Stimulated activated CD4-positive, alpha-beta T cell treated with anti-CD3 and anti-CD28 coated beads, TNF-alpha, amount 100 ng/mL, for 48 hours (primary cell): ENCODE measurements around the gene CHRDL2.
"Not testable (repeated sequence)": the region's sequence is repeated elsewhere in the genome, so short reads cannot be mapped to it uniquely, and the experiment has no call there.

Source experiments
- DNase-seq, 3 donors: peaks; one replicate each; pipeline ENCODE4 v3.0.0-alpha.2; 2020; ENCODE audit warnings: low read depth in 3 of 3

CHRDL2 gene, protein sequence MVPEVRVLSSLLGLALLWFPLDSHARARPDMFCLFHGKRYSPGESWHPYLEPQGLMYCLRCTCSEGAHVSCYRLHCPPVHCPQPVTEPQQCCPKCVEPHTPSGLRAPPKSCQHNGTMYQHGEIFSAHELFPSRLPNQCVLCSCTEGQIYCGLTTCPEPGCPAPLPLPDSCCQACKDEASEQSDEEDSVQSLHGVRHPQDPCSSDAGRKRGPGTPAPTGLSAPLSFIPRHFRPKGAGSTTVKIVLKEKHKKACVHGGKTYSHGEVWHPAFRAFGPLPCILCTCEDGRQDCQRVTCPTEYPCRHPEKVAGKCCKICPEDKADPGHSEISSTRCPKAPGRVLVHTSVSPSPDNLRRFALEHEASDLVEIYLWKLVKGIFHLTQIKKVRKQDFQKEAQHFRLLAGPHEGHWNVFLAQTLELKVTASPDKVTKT

GRCh38 chr11:74731301-74732094 lies at the start of gene CHRDL2:
CHRDL2 (minus strand) TSS chr11:74731426; CDS start chr11:74730888, 538 bp downstream.
- DNase-seq = no peak

DNA sequence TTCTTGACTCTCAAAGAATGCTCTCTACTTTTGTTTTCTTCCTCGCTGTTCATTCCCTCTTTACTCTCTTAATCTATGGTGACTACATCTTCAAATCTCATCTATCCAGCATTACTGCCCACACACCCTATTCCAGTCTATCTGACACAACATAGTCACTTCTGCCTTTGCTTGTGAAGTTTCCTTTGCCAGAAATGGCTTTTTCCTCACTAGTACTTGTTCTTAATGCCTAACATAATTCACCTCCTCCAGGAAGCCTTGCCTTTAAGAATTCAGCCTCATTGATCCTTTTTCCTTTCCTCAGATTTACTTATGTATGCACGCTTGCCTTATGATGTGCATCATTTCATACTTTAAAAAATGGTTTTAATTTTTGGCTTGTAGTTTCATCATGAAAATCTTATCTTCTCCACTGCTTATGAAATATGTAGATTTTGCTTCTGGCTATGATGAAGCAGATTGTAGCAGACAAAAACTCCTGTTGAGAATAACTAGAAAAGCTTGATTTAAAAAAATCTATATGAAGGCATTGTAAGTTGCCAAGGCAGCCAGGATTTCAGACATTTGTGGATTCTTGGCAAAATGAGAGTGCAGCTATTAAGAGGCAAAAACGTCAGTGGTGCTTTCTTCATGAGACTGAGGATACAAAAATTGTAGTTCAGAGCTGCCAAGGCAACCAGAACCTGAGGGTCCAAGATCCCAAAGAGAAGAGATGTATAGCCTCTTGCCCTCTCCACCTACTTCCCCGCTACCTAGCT lies 49.2 kb upstream of the CHRDL2 start:
- DNase-seq = no peak

DNA sequence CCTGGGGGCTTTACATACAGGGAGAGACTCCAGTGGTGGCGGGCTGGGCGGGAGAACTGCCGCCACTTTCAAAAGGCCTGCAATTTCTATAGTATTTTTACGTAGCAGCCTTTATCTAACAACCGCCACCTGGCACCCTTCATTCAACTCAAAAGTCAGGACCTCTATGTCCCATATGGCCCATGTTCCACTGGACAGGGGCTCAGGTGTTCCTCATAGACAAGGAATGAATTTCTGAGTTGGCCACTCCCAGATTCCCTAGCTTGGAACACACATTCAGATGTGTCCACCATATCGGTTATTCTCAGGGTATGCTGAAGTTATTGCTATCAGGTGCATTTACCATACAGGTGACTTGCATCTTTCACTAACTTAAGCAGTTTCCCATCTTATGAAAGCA lies 47.4 kb upstream of the CHRDL2 start:
- DNase-seq = no peak

DNA sequence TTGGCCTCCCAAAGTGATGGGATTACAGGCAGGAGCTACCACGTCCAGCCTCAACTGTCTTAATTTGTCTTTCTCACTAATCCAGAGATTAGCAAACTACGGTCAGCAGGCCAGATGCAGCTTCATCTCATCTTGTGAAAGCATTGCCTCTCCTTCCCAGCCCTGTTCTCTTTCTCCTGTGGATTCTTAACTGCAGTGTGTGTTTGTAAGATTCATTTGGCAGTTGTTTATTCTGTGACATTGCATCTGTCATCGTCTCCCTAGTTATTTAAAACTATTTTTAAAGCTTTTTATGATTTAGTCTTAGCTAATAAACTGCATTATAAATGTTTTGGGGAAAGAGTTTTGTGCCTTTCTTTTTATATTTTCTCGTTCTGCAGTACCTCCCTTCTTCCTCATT lies 46.7 kb upstream of the CHRDL2 start:
- no peak for DNase-seq

- DNase-seq = no peak
These were observed 45.8 kb upstream of the CHRDL2 start for GRCh38 chr11:74777038-74777437.

GRCh38 chr11:74776546-74776945 lies 45.3 kb upstream of the CHRDL2 start:
- DNase-seq = no peak

- DNase-seq = no peak
These were observed 44.5 kb upstream of the CHRDL2 start for GRCh38 chr11:74775762-74776161.

- DNase-seq = no peak
These were observed 42.2 kb upstream of the CHRDL2 start for GRCh38 chr11:74773476-74773875.

DNA sequence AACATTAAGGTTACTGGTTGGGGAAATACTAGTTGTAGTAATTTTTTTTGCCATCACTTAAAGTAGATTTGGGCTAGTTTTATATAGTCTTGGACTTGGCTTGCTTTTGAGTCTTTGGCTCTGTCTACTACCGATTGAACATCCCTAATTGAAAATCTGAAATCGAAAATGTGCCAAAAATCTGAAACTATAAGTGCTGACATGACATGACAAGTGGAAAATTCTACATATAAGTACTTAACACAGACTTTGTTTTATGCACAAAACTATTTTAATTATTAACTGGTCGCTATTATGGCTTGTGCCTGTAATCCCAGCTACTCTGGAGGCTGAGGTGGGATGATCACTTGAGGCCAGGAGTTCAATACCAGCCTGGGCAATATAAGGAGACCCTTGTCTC lies 39.9 kb upstream of the CHRDL2 start:
- DNase-seq = no peak

DNA sequence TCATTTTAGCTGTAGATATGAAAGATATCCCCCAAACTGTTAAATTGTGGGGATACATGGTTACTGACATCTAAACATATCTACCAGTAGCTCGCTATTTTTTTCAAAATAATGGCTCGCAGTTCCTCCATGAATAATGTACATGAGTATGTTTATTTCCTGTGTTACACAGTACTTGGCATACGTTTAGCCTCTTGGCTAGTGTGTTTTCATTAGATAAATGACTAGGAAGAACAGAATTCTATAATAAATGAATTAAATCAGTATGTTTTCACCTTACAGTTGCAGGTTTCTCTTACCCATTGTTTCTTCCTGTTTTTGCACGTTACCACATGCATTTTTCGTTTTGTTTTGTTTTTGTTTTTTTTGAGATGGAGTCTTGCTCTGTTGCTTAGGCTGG lies 39.2 kb upstream of the CHRDL2 start:
- DNase-seq = no peak

- DNase-seq = no peak
These were observed 38.0 kb upstream of the CHRDL2 start for GRCh38 chr11:74769055-74769707.

GRCh38 chr11:74768172-74768651 lies 37.0 kb upstream of the CHRDL2 start:
- peak in 2 of 3 donors; percentile 27 to 36 for DNase-seq

DNA sequence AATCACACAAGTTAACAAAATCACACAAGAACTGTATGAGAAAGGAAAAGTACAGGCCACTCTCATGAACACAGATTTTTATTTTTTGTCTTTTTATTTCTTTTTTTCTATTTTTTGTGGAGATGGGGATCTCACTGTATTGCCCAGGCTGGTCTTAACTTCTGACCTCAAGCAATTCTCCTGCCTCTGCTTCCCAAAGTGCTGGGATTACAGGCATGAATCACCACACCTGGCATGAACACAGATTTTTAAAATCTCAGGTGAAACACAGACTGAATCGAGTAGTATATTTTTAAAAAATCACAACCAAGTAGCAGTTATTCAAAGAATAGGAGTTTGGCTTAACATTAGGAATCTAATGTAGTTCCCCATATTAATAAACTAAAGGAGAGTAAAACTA lies 35.7 kb upstream of the CHRDL2 start:
- no peak for DNase-seq

DNA sequence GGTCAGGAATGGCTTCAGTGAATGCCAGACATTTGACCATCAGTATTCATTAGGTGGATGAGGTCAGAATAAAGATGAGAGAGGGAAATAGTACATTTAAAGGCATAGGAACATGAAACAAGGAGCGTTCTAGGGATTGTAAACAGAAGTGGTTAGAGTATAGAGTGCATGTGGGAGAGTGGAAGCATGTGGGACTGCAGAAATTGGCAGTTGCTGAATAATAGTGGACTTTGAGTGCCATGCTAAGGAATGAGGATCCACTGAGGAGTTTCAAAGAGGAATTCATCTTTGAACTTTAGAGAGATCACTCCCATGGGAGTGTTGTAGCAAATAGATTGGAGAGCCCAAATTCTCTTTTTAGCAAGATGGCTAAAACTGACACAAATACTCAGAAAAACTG lies 25.3 kb upstream of the CHRDL2 start:
- no peak for DNase-seq

GRCh38 chr11:74755395-74755995 lies 24.3 kb upstream of the CHRDL2 start:
- no peak for DNase-seq

- DNase-seq = no peak
These were observed 23.5 kb upstream of the CHRDL2 start for GRCh38 chr11:74754507-74755252.

- no peak for DNase-seq
These were observed 20.1 kb upstream of the CHRDL2 start for GRCh38 chr11:74751303-74751702.

- DNase-seq = not testable (repeated sequence)
These were observed 19.4 kb upstream of the CHRDL2 start for GRCh38 chr11:74750598-74750997.

- DNase-seq = no peak
These were observed 18.7 kb upstream of the CHRDL2 start for GRCh38 chr11:74749965-74750296.

- peak in 2 of 3 donors; percentile 32 to 34 for DNase-seq
These were observed 18.1 kb upstream of the CHRDL2 start for GRCh38 chr11:74749127-74749964.
